GM12875 (cell line): ENCODE measurements around the gene HACD3.

Experiments used
- H3K4me3 ChIP-seq: one replicate; pipeline ENCODE4 v1.5.1; 2011; ENCODE audit warnings: low read depth, low read length, control low read depth
- CTCF ChIP-seq: IDR thresholded peaks from 2 replicates; pipeline ENCODE4 v1.5.1; 2011; ENCODE audit warnings: low read depth, mild to moderate bottlenecking, control low read depth, inconsistent platforms, low read length, moderate library complexity, borderline replicate concordance; ENCODE audit not compliant: insufficient read depth

The HACD3 gene

DNA sequence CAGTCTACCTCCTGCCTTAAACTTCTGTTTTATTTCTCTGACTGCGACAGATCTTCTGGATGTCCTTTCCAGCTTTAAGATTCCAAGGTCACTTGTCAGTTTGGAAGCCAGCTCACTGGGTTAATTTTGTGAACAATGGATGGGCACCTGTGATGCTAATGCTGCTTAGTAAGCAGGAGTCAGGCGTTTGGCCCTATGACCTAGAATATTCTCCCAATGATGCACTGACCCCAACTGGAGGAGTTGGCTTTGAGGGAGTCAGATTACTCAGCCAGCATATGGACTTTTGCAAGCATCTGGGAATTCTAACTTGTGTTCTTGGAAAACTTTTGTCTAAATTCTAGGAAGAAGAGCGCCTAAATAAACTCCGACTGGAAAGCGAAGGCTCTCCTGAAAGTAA is 28.1 kb downstream of the HACD3 start:
- no peak for TF ChIP-seq CTCF
- H3K4me3 ChIP-seq: no peak overlapping the region

DNA sequence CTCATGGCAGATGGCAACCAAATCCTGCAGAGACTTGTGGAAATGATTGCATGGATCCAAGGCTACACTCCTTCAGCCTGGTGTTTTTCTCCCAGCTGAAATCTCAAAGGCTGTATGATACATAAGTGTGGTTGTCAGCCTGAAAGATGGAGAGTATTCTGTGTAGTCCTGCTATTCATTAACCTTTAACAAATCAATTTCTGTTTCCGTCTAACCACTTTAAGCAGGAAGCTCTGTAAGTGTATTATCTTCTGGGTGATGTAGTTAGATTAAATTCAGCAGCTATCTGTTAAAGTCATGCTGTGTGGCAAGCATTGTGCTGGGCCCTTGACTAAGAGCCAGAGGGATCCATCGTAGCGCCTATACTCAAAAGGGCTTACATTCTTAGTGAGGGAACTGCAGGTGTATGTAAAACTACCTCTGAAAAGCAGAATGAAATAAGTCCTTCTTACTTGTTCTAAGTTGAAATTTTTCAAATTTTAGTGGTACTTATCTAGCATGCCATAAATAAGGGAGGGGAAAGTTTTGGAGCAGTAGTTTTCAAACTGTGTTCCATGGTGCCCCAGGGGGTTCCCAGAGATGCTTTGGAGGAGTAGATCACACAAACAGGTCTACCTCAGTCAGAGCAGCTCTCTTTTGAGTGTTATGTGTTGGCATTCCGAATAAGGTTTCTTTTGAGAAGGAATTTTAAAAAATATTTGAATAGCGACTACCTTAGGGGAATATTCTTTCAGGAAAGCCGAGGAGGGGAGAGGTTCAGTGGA is 28.9 kb downstream of the HACD3 start:
- H3K4me3 ChIP-seq: no peak overlapping the region
- no peak for TF ChIP-seq CTCF

- TF ChIP-seq CTCF: no peak
- no peak overlapping the region for H3K4me3 ChIP-seq
These were observed 29.7 kb downstream of the HACD3 start for GRCh38 chr15:65559941-65560340.

- no peak for TF ChIP-seq CTCF
- no peak overlapping the region for H3K4me3 ChIP-seq
These were observed 31.7 kb downstream of the HACD3 start for GRCh38 chr15:65561934-65562333.

DNA sequence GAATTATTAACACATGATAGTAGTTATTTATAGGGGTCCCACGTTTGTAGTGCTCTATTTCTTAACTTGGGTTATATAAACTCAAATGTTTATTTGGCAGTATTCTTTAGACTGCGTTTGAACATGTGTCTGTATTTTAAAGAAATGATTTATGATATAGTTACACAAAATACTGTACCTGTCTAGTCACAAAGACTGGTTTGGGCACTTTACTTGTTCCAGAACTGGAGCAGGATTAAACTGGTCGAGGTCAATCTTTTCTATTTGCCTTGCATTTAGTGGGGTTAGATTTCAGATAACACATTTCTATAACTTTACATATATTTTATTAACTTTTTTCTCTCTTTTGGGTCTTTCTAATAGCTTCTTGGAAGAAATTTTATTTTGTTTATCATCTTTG is 39.5 kb downstream of the HACD3 start:
- no peak for TF ChIP-seq CTCF
- no peak overlapping the region for H3K4me3 ChIP-seq

- H3K4me3 ChIP-seq: no peak overlapping the region
- TF ChIP-seq CTCF: no peak
These were observed 41.7 kb downstream of the HACD3 start for GRCh38 chr15:65571971-65572370.

DNA sequence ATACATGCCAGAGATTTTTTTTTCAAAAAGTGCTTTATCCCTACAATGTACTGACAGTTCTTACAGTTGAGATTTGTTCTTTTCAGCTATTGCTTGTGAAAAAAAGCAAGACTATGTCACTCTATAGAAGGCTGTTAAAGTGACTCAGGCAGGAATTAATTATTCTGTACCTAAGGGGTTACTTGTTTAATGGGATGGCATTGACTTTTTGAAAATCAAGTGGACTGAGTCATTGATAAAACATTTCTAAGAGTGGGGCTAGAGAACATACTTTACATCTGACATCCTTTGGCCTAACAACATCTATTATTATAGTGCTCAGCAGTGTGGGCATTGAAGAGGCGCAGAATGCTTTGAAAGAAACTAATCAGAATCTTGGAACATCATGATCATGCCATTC is 46.4 kb downstream of the HACD3 start:
- no peak overlapping the region for H3K4me3 ChIP-seq
- no peak for TF ChIP-seq CTCF
